Testis (tissue), 3 donors: ENCODE results near the gene RRAD. TPM values are rescaled to one million over a fixed set of nuclear protein-coding genes. Genes with fewer than 3 reads are reported as not detected.
A peak's percentile ranks its signal among the peaks of the same experiment; 100 is the strongest.

Source experiments
- DNase-seq: peaks from one replicate; pipeline ENCODE4 v3.0.0-alpha.2; 2019
- H3K27ac ChIP-seq, 2 donors: fragments of 200-600 bp; sonication (generic); one replicate each; pipeline ENCODE4 v1.5.1; 2019
- H3K27me3 ChIP-seq: fragments of 200-600 bp; sonication (generic); one replicate; pipeline ENCODE4 v1.5.1; 2019
- H3K36me3 ChIP-seq: fragments of 200-600 bp; sonication (generic); one replicate; pipeline ENCODE4 v1.5.1; 2017; ENCODE audit warnings: low read depth; ENCODE audit errors: missing control alignments
- H3K4me1 ChIP-seq: fragments of 200-600 bp; sonication (generic); one replicate; pipeline ENCODE4 v1.5.1; 2019
- H3K4me3 ChIP-seq, 2 donors: fragments of 200-600 bp; sonication (generic); one replicate each; pipeline ENCODE4 v1.5.1; 2017 to 2019
- H3K9me3 ChIP-seq: fragments of 200-600 bp; sonication (generic); one replicate; pipeline ENCODE4 v1.5.1; 2017
- CTCF ChIP-seq, 3 experiments: fragments of 450-650 bp in 2 of 3; fragments of 200-600 bp in 1 of 3; sonication (generic) in 1 of 3; IDR thresholded peaks; one replicate each; pipeline ENCODE4 v1.5.1; 2016 to 2019; ENCODE audit warnings: antibody characterized with exemption in 3 of 3, mild to moderate bottlenecking in 2 of 3, moderate library complexity in 1 of 3
- POLR2A ChIP-seq: fragments of 450-650 bp; IDR thresholded peaks from one replicate; pipeline ENCODE4 v1.6.1; 2017; ENCODE audit warnings: antibody characterized with exemption, mild to moderate bottlenecking, moderate library complexity
- WGBS, 2 donors: methylation state at CpG; one replicate each; pipeline ENCODE4 v1.1.5; 2018; 5-methylcytosine and 5-hydroxymethylcytosine counted together
- intact Hi-C: fragments of 100-400 bp; cut with DNase I; formaldehyde crosslinking; loops from one replicate; pipeline ENCODE4 v1.15.1; 2023; ENCODE audit warnings: low total_unique reads
- polyA plus RNA-seq: library from polyadenylated mRNA; stranded (reverse); fragments of 350-450 nt; fragmentation: Illumina TruSeq; extraction: RNeasy Lipid Tissue Mini Kit (QIAGEN cat#74804); gene quantifications from one replicate; pipeline ENCODE4 v1.2.3, GENCODE V29; 2014; ENCODE audit warnings: low read depth, low replicate concordance; ENCODE audit not compliant: insufficient read depth
- total RNA-seq, 2 donors: library from RNA; depleted of rRNA; stranded (reverse); fragments of >200 nt; gene quantifications; one replicate each; pipeline ENCODE4 v1.2.3, GENCODE V29; 2016

Gene RRAD
- total and polyA plus RNA-seq, 3 donors from 2014 or later, result 9.1 to 19.4 (median 12.4) TPM

- no peak for TF ChIP-seq POLR2A
- no peak for TF ChIP-seq CTCF (IDR thresholded peaks at IDR 0.05)
- Histone ChIP-seq H3K4me1 (peaks cover 11% of the 10 kb centered on the region), H3K27ac (peak overlapping the region in 1 of 2 donors; percentile 84), H3K36me3 (no peaks in the 10 kb centered on the region), H3K9me3 (no peaks in the 10 kb centered on the region), H3K27me3 (no peaks in the 10 kb centered on the region), H3K4me3 (peak overlapping the region; percentile 80 to 87)
- 39 to 44% methylated on average over 2 of the region's 2 CpGs for WGBS, 2 donors
- DNase-seq, result no peak
- intact Hi-C loops, result no loop called here
These were observed 43.8 kb downstream of the RRAD start for GRCh38 chr16:66881560-66881959.

- Histone ChIP-seq H3K4me1 (peaks cover 11% of the 10 kb centered on the region), H3K9me3 (no peaks in the 10 kb centered on the region), H3K27me3 (no peaks in the 10 kb centered on the region), H3K27ac (peak overlapping the region; percentile 72 to 84), H3K4me3 (peak overlapping the region; percentile 80 to 87), H3K36me3 (no peaks in the 10 kb centered on the region)
- DNase-seq, result peak; percentile 46
- TF ChIP-seq POLR2A, result no peak
- no peak for TF ChIP-seq CTCF (IDR thresholded peaks at IDR 0.05)
- intact Hi-C loops, result no loop called here
- WGBS, 2 donors, result 1 to 2% methylated on average over 20 to 23 of the region's 23 CpGs
These were observed 44.3 kb downstream of the RRAD start for GRCh38 chr16:66881014-66881417.

- Histone ChIP-seq H3K27me3 (no peaks in the 10 kb centered on the region), H3K36me3 (no peaks in the 10 kb centered on the region), H3K4me1 (peaks cover 15% of the 10 kb centered on the region), H3K27ac (peak within 1 kb of the TSS; percentile 72 to 84), H3K9me3 (no peaks in the 10 kb centered on the region), H3K4me3 (peak within 1 kb of the TSS; percentile 80 to 87)
- intact Hi-C loops, result no loop called here
- peak; percentile 99 for DNase-seq
- TF ChIP-seq POLR2A, result no peak
- no peak for TF ChIP-seq CTCF (IDR thresholded peaks at IDR 0.05)
- WGBS, 2 donors, result 0 to 1% methylated on average over 15 to 41 of the region's 58 CpGs
These were observed 44.9 kb downstream of the RRAD start, which contains the start of gene PDP2 for GRCh38 chr16:66880288-66881013. Gene PDP2, plus strand, starts transcription at chr16:66880515. Its CDS starts 3,770 bp downstream, at chr16:66884285.

- intact Hi-C loops, result no loop called here
- no peak overlapping the region for H3K27ac ChIP-seq
- no peak for DNase-seq
- TF ChIP-seq CTCF (IDR thresholded peaks at IDR 0.05) (no peak), POLR2A (no peak)
- no peaks in the 10 kb centered on the region for H3K27me3 ChIP-seq
- H3K36me3 ChIP-seq, result no peaks in the 10 kb centered on the region
- WGBS, 2 donors, result 68 to 71% methylated on average over 5 of the region's 5 CpGs
- H3K4me1 ChIP-seq, result peaks cover 20% of the 10 kb centered on the region
- no peak overlapping the region for H3K4me3 ChIP-seq
- H3K9me3 ChIP-seq, result no peaks in the 10 kb centered on the region
These were observed 47.3 kb downstream of the RRAD start for GRCh38 chr16:66878067-66878466.
